Measurements from ENCODE around the gene PRSS8. TPM values are rescaled to one million over a fixed set of nuclear protein-coding genes. Genes with fewer than 3 reads are reported as not detected.

The PRSS8 gene
- total RNA-seq, 1 experiment from 2014 or later = 42.6 TPM

GRCh38 chr16:31136287-31136662, 748 bp upstream of the PRSS8 start:
- no peak for ATAC-seq
- Histone ChIP-seq H2AFZ (ENCODE audit: low read depth, low read length, poor library complexity, severe bottlenecking) (no peak overlapping the region), H3K4me1 (ENCODE audit: control insufficient read depth in 1 of 2, insufficient read depth in 2 of 2, low read length in 2 of 2) (peaks cover 42 to 71% of the 10 kb centered on the region in 2 experiments), H3K4me3 (replicated peaks in 1 of 2; ENCODE audit: low read depth in 1 of 2, low read length in 2 of 2) (no peak overlapping the region), H3K9me3 (ENCODE audit: control insufficient read depth in 1 of 2, insufficient read depth in 1 of 2, low read depth in 1 of 2, low read length in 2 of 2) (no peaks in the 10 kb centered on the region), H3K9ac (ENCODE audit: low read length) (no peak overlapping the region), H3K79me2 (ENCODE audit: insufficient read depth, low read length) (peaks cover 7% of the 10 kb centered on the region; the same call in 1 of the 2 replicates), H3K36me3 (ENCODE audit: control insufficient read depth in 1 of 2, insufficient read depth in 2 of 2, low read length in 2 of 2) (peaks cover 8 to 11% of the 10 kb centered on the region in 2 experiments; a peak in 3 of 4 replicates), H3K9me2 (ENCODE audit: insufficient read depth) (no peaks in the 10 kb centered on the region), H3K4me2 (ENCODE audit: low read length) (peak overlapping the region; percentile 99), H4K20me1 (ENCODE audit: insufficient read depth) (no peaks in the 10 kb centered on the region), H3K27ac (ENCODE audit: low read depth, low read length) (no peak overlapping the region; the same call in 1 of the 2 replicates), H3K27me3 (ENCODE audit: insufficient read depth, low read length) (no peaks in the 10 kb centered on the region)
- BruUV-seq (replicated peaks) = no TSS peak
- DNase-seq (ENCODE audit: low read depth, low spot score) = no peak
- CTCF ChIA-PET = no interaction called here
- no peak for TF ChIP-seq ZNF274 (IDR thresholded peaks at IDR 0.05; ENCODE audit: low read depth, low read length)
- TF ChIP-seq SIN3A (IDR thresholded peaks at IDR 0.05; ENCODE audit: low read depth) = no peak
- no peak for TF ChIP-seq YY1 (IDR thresholded peaks at IDR 0.05; ENCODE audit: extremely low read depth, insufficient replicate concordance, low read depth, low read length)
- TF ChIP-seq ATF3 (IDR thresholded peaks at IDR 0.05) = no peak
- TF ChIP-seq MAX (IDR thresholded peaks at IDR 0.05) = no peak
- TF ChIP-seq CEBPB (IDR thresholded peaks at IDR 0.05; ENCODE audit: low read depth) = no peak
- TF ChIP-seq FOSL1 (IDR thresholded peaks at IDR 0.05; ENCODE audit: low read depth) = no peak
- no peak for TF ChIP-seq POLR2A (IDR thresholded peaks at IDR 0.05; ENCODE audit: borderline replicate concordance, extremely low read depth, insufficient read depth, insufficient read length)
- TF ChIP-seq POLR2AphosphoS5 (IDR thresholded peaks at IDR 0.05; ENCODE audit: low read depth, low read length) = no peak
- no peak for TF ChIP-seq TCF7L2 (IDR thresholded peaks at IDR 0.05; ENCODE audit: borderline replicate concordance, extremely low read depth, insufficient read depth, insufficient read length)
- TF ChIP-seq RAD21 (IDR thresholded peaks at IDR 0.05; ENCODE audit: low read depth) = no peak
- TF ChIP-seq ZBTB33 (IDR thresholded peaks at IDR 0.05; ENCODE audit: extremely low read depth, insufficient replicate concordance, low read length) = no peak
- intact Hi-C loops (cut with micrococcal nuclease) = loop anchor here (5.0 kb wide), 2 partner anchors 64 to 321 kb away; partner anchors contain the start of genes ARMC5, ZNF646 and ZNF668
- POLR2A ChIA-PET = interaction anchor here (1.1 to 9.9 kb wide), 4 partner anchors 11 to 307 kb away, joined by 6 to 84 read pairs (median 8); partner anchors contain the start of genes KAT8 and ZNF843
- RAD21 ChIA-PET (ENCODE audit: low non-redundant PET in 1 of 2, low total read pairs in 2 of 2, uncharacterized antibody in 2 of 2, unreplicated experiment in 2 of 2) = no interaction called here

Measured in HCT116 (cell line).